ENCODE measurements around the gene EPHB1. TPM values are rescaled to one million over a fixed set of nuclear protein-coding genes. Genes with fewer than 3 reads are reported as not detected.

Gene EPHB1
- total RNA-seq, result 1 to 10 TPM in 1 of 4 donors, under 1 TPM in 3; 0.08 to 1.1 (median 0.72) TPM

GRCh38 chr3:134794950-134795745 lies at the start of gene EPHB1:
Gene EPHB1, plus strand, starts transcription at chr3:134795260.
- peak; percentile 66 to 86 (median 80) for TF ChIP-seq CTCF (IDR thresholded peaks at IDR 0.05)
- no peak for TF ChIP-seq POLR2A (IDR thresholded peaks at IDR 0.05)
- WGBS, 2 donors, result 0 to 2% methylated on average over 11 to 24 of the region's 70 CpGs
- no peaks in the 10 kb centered on the region for H3K36me3 ChIP-seq
- H3K9me3 ChIP-seq, result no peaks in the 10 kb centered on the region
- H3K4me1 ChIP-seq, result peaks cover 16 to 32% (median 16%) of the 10 kb centered on the region in 3 donors
- intact Hi-C loops (cut with DNase I), result loop anchor here (10.0 kb wide), 1 partner anchor 710 kb away; no protein-coding TSS in a partner anchor
- DNase-seq, result no peak
- H3K27me3 ChIP-seq, result peaks cover 4 to 69% (median 12%) of the 10 kb centered on the region in 4 donors
- peak within 1 kb of the TSS; percentile 30 to 66 (median 50) for H3K4me3 ChIP-seq
- H3K27ac ChIP-seq, result peak within 1 kb of the TSS in 2 of 4 donors; percentile 52 to 53

GRCh38 chr3:134748698-134749097 lies 46.4 kb upstream of the EPHB1 start:
- Histone ChIP-seq H3K4me1 (no peaks in the 10 kb centered on the region), H3K36me3 (no peaks in the 10 kb centered on the region), H3K9me3 (no peaks in the 10 kb centered on the region), H3K27ac (no peak overlapping the region), H3K27me3 (peaks cover 0 to 5% (median 0%) of the 10 kb centered on the region in 4 donors), H3K4me3 (no peak overlapping the region)
- DNase-seq, result no peak
- no peak for TF ChIP-seq POLR2A (IDR thresholded peaks at IDR 0.05)
- no peak for TF ChIP-seq CTCF (IDR thresholded peaks at IDR 0.05)
- intact Hi-C loops (cut with DNase I), result no loop called here
- WGBS, 2 donors, result 100% methylated on average over 1 of the region's 1 CpG; no CpG with 5 or more reads in 1 of the 2 donors

GRCh38 chr3:134749174-134749573 lies 45.9 kb upstream of the EPHB1 start:
- DNase-seq, result no peak
- WGBS, 2 donors, result 88 to 95% methylated on average over 2 of the region's 2 CpGs

GRCh38 chr3:134749802-134750553 lies 45.1 kb upstream of the EPHB1 start:
- no peak for DNase-seq
- 53 to 66% methylated on average over 4 of the region's 7 CpGs for WGBS, 2 donors
- TF ChIP-seq CTCF (IDR thresholded peaks at IDR 0.05) (no peak), POLR2A (IDR thresholded peaks at IDR 0.05) (no peak)
- Histone ChIP-seq H3K27ac (no peak overlapping the region), H3K9me3 (no peaks in the 10 kb centered on the region), H3K4me3 (no peak overlapping the region), H3K36me3 (no peaks in the 10 kb centered on the region), H3K27me3 (peaks cover 0 to 5% (median 0%) of the 10 kb centered on the region in 4 donors), H3K4me1 (no peaks in the 10 kb centered on the region)
- intact Hi-C loops (cut with DNase I), result loop anchor here (10.0 kb wide), 1 partner anchor 145 kb away; no protein-coding TSS in a partner anchor

More at GRCh38 chr3:134749174-134749573, 45.9 kb upstream of the EPHB1 start:
- no peaks in the 10 kb centered on the region for H3K9me3 ChIP-seq
- H3K27ac ChIP-seq, result no peak overlapping the region
- no peak for TF ChIP-seq CTCF (IDR thresholded peaks at IDR 0.05)
- TF ChIP-seq POLR2A (IDR thresholded peaks at IDR 0.05), result no peak
- no peaks in the 10 kb centered on the region for H3K4me1 ChIP-seq
- peaks cover 0 to 5% (median 0%) of the 10 kb centered on the region in 4 donors for H3K27me3 ChIP-seq
- H3K36me3 ChIP-seq, result no peaks in the 10 kb centered on the region
- intact Hi-C loops (cut with DNase I), result no loop called here
- H3K4me3 ChIP-seq, result no peak overlapping the region

Measured in esophagus squamous epithelium (tissue), 5 donors.